Neural cell (in vitro differentiated cells): Measurements from ENCODE around the gene CEACAM19. TPM values are rescaled to one million over a fixed set of nuclear protein-coding genes. Genes with fewer than 3 reads are reported as not detected.

ENCODE experiments used
- H2AFZ ChIP-seq: fragments of 200-600, 300-800 bp; sonication (generic), shearing (Covaris generic); 2 replicates; pipeline ENCODE4 v1.6.0; 2014; ENCODE audit warnings: low read depth, mild to moderate bottlenecking, antibody characterized with exemption, low read length, moderate library complexity
- H3F3A ChIP-seq: fragments of 200-600 bp; shearing (Covaris generic); 2 replicates; pipeline ENCODE4 v1.6.1; 2016; ENCODE audit warnings: mild to moderate bottlenecking, moderate library complexity, mixed read lengths, antibody characterized with exemption, low read length; ENCODE audit not compliant: insufficient read depth, poor library complexity, severe bottlenecking
- H3K27ac ChIP-seq: fragments of 200-600, 300-800 bp; sonication (generic), shearing (Covaris generic); 2 replicates; pipeline ENCODE4 v1.5.1; 2014; ENCODE audit warnings: mild to moderate bottlenecking, low read length, moderate library complexity
- H3K27me3 ChIP-seq: fragments of 300-800, 200-600 bp; sonication (generic), shearing (Covaris generic); 2 replicates; pipeline ENCODE4 v1.6.0; 2014; ENCODE audit warnings: mild to moderate bottlenecking, low read depth, low read length, moderate library complexity; ENCODE audit not compliant: insufficient read depth
- H3K36me3 ChIP-seq: fragments of 300-800, 200-600 bp; sonication (generic), shearing (Covaris generic); 2 replicates; pipeline ENCODE4 v1.5.1; 2014; ENCODE audit warnings: mild to moderate bottlenecking, antibody characterized with exemption, low read length, moderate library complexity; ENCODE audit not compliant: insufficient read depth
- H3K4me2 ChIP-seq: fragments of 300-800, 200-600 bp; sonication (generic), shearing (Covaris generic); 2 replicates; pipeline ENCODE4 v1.6.0; 2014; ENCODE audit warnings: mild to moderate bottlenecking, low read length
- H3K4me3 ChIP-seq: fragments of 300-800, 200-600 bp; sonication (generic), shearing (Covaris generic); 2 replicates; pipeline ENCODE4 v1.5.1; 2014; ENCODE audit warnings: mild to moderate bottlenecking, low read length, moderate library complexity
- H3K79me2 ChIP-seq: fragments of 200-600 bp; shearing (Covaris generic); replicated peaks from 2 replicates; pipeline ENCODE4 v1.6.0; 2014; ENCODE audit warnings: mild to moderate bottlenecking, low read length, moderate library complexity; ENCODE audit not compliant: insufficient read depth
- H3K9ac ChIP-seq: fragments of 300-800, 200-600 bp; sonication (generic), shearing (Covaris generic); 2 replicates; pipeline ENCODE4 v1.6.1; 2016; ENCODE audit warnings: mild to moderate bottlenecking, low read length, mixed read lengths
- H3K9me2 ChIP-seq: fragments of 200-600 bp; shearing (Covaris generic); 2 replicates; pipeline ENCODE4 v1.6.1; 2016; ENCODE audit warnings: mild to moderate bottlenecking, low read length, mixed read lengths; ENCODE audit not compliant: insufficient read depth
- H3K9me3 ChIP-seq: fragments of 200-600, 300-800 bp; sonication (generic), shearing (Covaris generic); 2 replicates; pipeline ENCODE4 v1.6.1; 2016; ENCODE audit warnings: mild to moderate bottlenecking, mixed run types, low read length, moderate library complexity, mixed read lengths
- H4K20me1 ChIP-seq: fragments of 200-600 bp; shearing (Covaris generic); 2 replicates; pipeline ENCODE4 v1.6.1; 2016; ENCODE audit warnings: mild to moderate bottlenecking, mixed run types; ENCODE audit not compliant: insufficient read depth
- CTCF ChIP-seq: fragments of 450-650 bp; IDR thresholded peaks from 2 replicates; pipeline ENCODE4 v1.5.1; 2014; ENCODE audit warnings: antibody characterized with exemption, mild to moderate bottlenecking, moderate library complexity; ENCODE audit not compliant: poor library complexity, severe bottlenecking
- EP300 ChIP-seq: fragments of 450-650 bp; conservative IDR thresholded peaks from 2 replicates; pipeline ENCODE4 v1.6.1; 2014; ENCODE audit warnings: antibody characterized with exemption, mild to moderate bottlenecking, moderate library complexity; ENCODE audit not compliant: poor library complexity, severe bottlenecking
- EZH2 ChIP-seq: fragments of 200-600, 300-800 bp; shearing (Covaris generic), sonication (generic); IDR thresholded peaks from 2 replicates; pipeline ENCODE4 v1.6.1; 2014; ENCODE audit warnings: antibody characterized with exemption, low read length, borderline replicate concordance, mild to moderate bottlenecking; ENCODE audit not compliant: insufficient read depth, poor library complexity, severe bottlenecking
- MXI1 ChIP-seq: fragments of 450-650 bp; conservative IDR thresholded peaks from 2 replicates; pipeline ENCODE4 v1.6.1; 2014; ENCODE audit warnings: antibody characterized with exemption, mild to moderate bottlenecking; ENCODE audit not compliant: poor library complexity, severe bottlenecking
- POLR2AphosphoS5 ChIP-seq: IDR thresholded peaks from 2 replicates; pipeline ENCODE4 v1.6.1; 2012
- RAD21 ChIP-seq: fragments of 450-650 bp; conservative IDR thresholded peaks from 2 replicates; pipeline ENCODE4 v1.6.1; 2014; ENCODE audit warnings: antibody characterized with exemption, mild to moderate bottlenecking, moderate library complexity
- REST ChIP-seq: IDR thresholded peaks from 2 replicates; pipeline ENCODE4 v1.6.1; 2012; ENCODE audit warnings: borderline replicate concordance
- SMC3 ChIP-seq: fragments of 450-650 bp; conservative IDR thresholded peaks from 2 replicates; pipeline ENCODE4 v1.6.1; 2014; ENCODE audit warnings: antibody characterized with exemption, mild to moderate bottlenecking, moderate library complexity; ENCODE audit not compliant: poor library complexity
- TAF1 ChIP-seq: IDR thresholded peaks from 2 replicates; pipeline ENCODE4 v1.6.1; 2012; ENCODE audit warnings: low read depth
- polyA plus RNA-seq: library from polyadenylated mRNA; depleted of rRNA; stranded (reverse); fragments of >200 nt; gene quantifications from 2 replicates; pipeline ENCODE4 v1.2.3, GENCODE V29; 2014

The CEACAM19 gene
- polyA plus RNA-seq, 1 donor from 2014 or later, result 1.9 TPM

GRCh38 chr19:44681992-44682790 lies 10.9 kb downstream of the CEACAM19 start:
- Histone ChIP-seq H3K36me3 (no peaks in the 10 kb centered on the region), H3K9me2 (no peaks in the 10 kb centered on the region), H3K9ac (no peak overlapping the region), H3K79me2 (no peaks in the 10 kb centered on the region), H3K27me3 (no peaks in the 10 kb centered on the region), H3K4me3 (no peak overlapping the region), H3K9me3 (no peaks in the 10 kb centered on the region), H3K4me2 (no peak overlapping the region), H3K27ac (no peak overlapping the region), H3F3A (no peaks in the 10 kb centered on the region), H4K20me1 (no peaks in the 10 kb centered on the region), H2AFZ (no peak overlapping the region)
- TF ChIP-seq MXI1, result no peak
- TF ChIP-seq EP300, result no peak
- no peak for TF ChIP-seq EZH2
- TF ChIP-seq CTCF, result no peak
- no peak for TF ChIP-seq RAD21
- TF ChIP-seq REST, result no peak
- no peak for TF ChIP-seq SMC3
- TF ChIP-seq POLR2AphosphoS5, result no peak
- no peak for TF ChIP-seq TAF1

- H3K36me3 ChIP-seq, result no peaks in the 10 kb centered on the region
- no peaks in the 10 kb centered on the region for H3F3A ChIP-seq
- no peaks in the 10 kb centered on the region for H3K9me2 ChIP-seq
- TF ChIP-seq MXI1 (no peak), CTCF (no peak), EZH2 (no peak), POLR2AphosphoS5 (no peak), RAD21 (no peak), TAF1 (no peak), REST (no peak), SMC3 (no peak), EP300 (no peak)
- no peaks in the 10 kb centered on the region for H3K79me2 ChIP-seq
- no peaks in the 10 kb centered on the region for H3K27me3 ChIP-seq
- H3K4me3 ChIP-seq, result no peak overlapping the region
- no peaks in the 10 kb centered on the region for H4K20me1 ChIP-seq
- H3K9me3 ChIP-seq, result no peaks in the 10 kb centered on the region
- H2AFZ ChIP-seq, result no peak overlapping the region
- H3K4me2 ChIP-seq, result no peak overlapping the region
- H3K9ac ChIP-seq, result no peak overlapping the region
- no peak overlapping the region for H3K27ac ChIP-seq
Observed at GRCh38 chr19:44682807-44683206, 11.5 kb downstream of the CEACAM19 start.
